Measurements from ENCODE around the gene VWA3A. TPM values are rescaled to one million over a fixed set of nuclear protein-coding genes. Genes with fewer than 3 reads are reported as not detected.

The VWA3A gene
- total and polyA plus RNA-seq, 8 donors = 0.30 to 0.37 TPM; not detected in 6

DNA sequence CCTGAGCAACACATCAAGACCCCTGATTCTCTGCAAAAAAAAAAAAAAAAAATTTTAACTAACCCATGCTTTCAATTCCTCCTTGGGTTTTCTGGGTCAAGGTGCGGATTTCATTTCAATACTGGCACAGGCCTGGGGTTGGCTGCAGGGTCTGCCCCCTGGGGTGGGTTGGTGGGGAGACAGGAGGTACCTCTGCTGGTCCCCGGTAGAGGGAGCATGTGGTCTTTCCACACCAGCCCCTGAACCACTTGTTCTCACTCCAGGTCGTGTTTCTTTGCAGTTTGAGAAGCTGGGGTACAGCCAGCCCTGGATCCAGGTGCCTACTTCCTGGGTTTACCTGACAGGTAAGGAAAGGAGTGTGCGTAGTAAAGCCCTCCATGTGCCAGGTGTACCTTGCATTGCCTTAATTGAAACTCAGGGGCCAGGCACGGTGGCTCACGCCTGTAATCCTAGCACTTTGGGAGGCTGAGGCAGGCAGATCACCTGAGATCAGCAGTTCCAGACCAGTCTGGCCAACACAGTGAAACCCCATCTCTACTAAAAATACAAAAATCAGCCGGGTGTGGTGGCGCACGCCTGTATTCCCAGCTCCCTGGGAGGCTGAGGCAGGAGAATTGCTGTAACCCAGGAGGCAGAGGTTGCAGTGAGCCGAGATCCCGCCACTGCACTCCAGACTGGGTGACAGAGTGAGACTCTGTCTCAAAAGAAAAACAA is 91.7 kb downstream of the VWA3A start:
- Histone ChIP-seq H3K9me3 (no peaks in the 10 kb centered on the region), H3K4me1 (peaks cover 10 to 12% (median 10%) of the 10 kb centered on the region in 4 donors), H3K27ac (no peak overlapping the region), H3K4me3 (no peak overlapping the region), H3K36me3 (no peaks in the 10 kb centered on the region), H3K27me3 (no peaks in the 10 kb centered on the region)
- TF ChIP-seq POLR2AphosphoS5 (IDR thresholded peaks at IDR 0.05) = no peak
- TF ChIP-seq EP300 (IDR thresholded peaks at IDR 0.05) = no peak
- TF ChIP-seq, protein P1, sequence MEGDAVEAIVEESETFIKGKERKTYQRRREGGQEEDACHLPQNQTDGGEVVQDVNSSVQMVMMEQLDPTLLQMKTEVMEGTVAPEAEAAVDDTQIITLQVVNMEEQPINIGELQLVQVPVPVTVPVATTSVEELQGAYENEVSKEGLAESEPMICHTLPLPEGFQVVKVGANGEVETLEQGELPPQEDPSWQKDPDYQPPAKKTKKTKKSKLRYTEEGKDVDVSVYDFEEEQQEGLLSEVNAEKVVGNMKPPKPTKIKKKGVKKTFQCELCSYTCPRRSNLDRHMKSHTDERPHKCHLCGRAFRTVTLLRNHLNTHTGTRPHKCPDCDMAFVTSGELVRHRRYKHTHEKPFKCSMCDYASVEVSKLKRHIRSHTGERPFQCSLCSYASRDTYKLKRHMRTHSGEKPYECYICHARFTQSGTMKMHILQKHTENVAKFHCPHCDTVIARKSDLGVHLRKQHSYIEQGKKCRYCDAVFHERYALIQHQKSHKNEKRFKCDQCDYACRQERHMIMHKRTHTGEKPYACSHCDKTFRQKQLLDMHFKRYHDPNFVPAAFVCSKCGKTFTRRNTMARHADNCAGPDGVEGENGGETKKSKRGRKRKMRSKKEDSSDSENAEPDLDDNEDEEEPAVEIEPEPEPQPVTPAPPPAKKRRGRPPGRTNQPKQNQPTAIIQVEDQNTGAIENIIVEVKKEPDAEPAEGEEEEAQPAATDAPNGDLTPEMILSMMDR (IDR thresholded peaks at IDR 0.05) = no peak
- no peak for TF ChIP-seq POLR2A (IDR thresholded peaks at IDR 0.05)
- no peak for DNase-seq
- intact Hi-C loops (cut with DNase I; ENCODE audit: low total_unique reads) = loop anchor here (10.0 kb wide), 1 partner anchor 579 kb away; no protein-coding TSS in a partner anchor
- WGBS, 5 donors = 76 to 85% (median 82%) methylated on average over 11 of the region's 11 CpGs

DNA sequence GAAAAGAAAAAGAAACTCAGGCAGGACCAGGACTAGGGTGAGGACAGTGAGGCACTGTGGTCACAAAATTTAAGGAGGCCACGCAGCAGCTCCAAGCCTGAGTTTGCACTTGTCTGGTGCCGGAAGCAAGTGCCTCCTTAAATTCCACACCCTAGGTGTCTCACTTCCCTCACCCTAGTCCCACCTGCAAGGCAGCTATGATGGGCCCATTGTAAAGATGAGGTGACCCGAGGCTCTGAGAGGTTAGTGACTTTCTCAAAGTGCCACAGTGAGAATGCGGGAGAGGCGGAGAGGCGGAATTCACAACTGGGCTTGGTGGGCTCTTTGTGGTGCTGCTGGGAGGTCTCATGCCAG is 92.3 kb downstream of the VWA3A start:
- no peak for DNase-seq
- Histone ChIP-seq H3K9me3 (no peaks in the 10 kb centered on the region), H3K27me3 (no peaks in the 10 kb centered on the region), H3K27ac (no peak overlapping the region), H3K4me1 (peaks cover 15 to 17% (median 16%) of the 10 kb centered on the region in 4 donors), H3K36me3 (no peaks in the 10 kb centered on the region), H3K4me3 (no peak overlapping the region)
- WGBS, 5 donors = 85 to 92% (median 88%) methylated on average over 6 of the region's 6 CpGs
- intact Hi-C loops (cut with DNase I; ENCODE audit: low total_unique reads) = loop anchor here (10.0 kb wide), 1 partner anchor 580 kb away; no protein-coding TSS in a partner anchor
- TF ChIP-seq EP300 (IDR thresholded peaks at IDR 0.05) = no peak

DNA sequence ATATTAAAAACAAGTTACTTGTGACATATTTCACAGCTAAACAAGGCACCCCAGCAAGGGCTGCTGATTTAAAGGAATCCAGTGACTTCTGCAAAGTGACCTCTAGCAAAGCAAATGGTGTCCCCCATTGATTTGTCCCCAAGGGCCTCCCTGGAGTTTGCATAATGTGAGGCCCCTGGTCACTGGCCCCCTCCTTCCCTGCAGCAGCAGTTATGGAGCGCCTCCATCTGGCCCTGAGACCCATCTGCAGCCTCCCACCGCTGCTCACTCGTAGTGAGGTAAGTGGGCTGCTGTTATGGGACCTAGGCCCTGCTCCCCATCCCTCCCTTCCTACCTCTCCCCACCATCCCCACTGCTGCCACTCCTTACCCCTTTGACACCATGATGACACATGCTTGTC is 94.2 kb downstream of the VWA3A start:
- H3K4me1 ChIP-seq = peaks cover 21 to 24% (median 23%) of the 10 kb centered on the region in 4 donors
- H3K9me3 ChIP-seq = no peaks in the 10 kb centered on the region
- TF ChIP-seq POLR2A (IDR thresholded peaks at IDR 0.05) (no peak), EP300 (IDR thresholded peaks at IDR 0.05) (no peak), POLR2AphosphoS5 (IDR thresholded peaks at IDR 0.05) (no peak)
- TF ChIP-seq, protein P1 (IDR thresholded peaks at IDR 0.05) = no peak
- DNase-seq = no peak
- 79 to 92% (median 81%) methylated on average over 3 of the region's 3 CpGs for WGBS, 5 donors
- H3K27ac ChIP-seq = no peak overlapping the region
- no peak overlapping the region for H3K4me3 ChIP-seq
- no peaks in the 10 kb centered on the region for H3K27me3 ChIP-seq
- intact Hi-C loops (cut with DNase I; ENCODE audit: low total_unique reads) = loop anchor here (5.0 to 10.0 kb wide), 2 partner anchors 189 to 582 kb away; no protein-coding TSS in a partner anchor
- H3K36me3 ChIP-seq = no peaks in the 10 kb centered on the region

DNA sequence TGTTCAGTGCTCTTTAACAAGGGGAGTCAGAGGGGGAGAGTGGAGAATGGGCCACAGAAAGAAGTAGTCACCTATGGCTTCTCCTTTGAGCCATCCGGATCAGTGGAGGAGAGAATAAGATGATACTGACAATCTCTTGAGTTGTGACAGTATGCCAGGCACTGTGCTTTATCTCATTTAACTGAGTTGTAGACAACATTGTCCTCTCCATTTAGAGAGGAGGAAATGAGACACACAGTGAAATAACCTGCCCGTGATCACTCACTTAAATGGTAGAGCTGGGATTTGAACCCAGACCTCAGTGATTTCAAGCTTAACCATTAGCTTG is 95.9 kb downstream of the VWA3A start:
- TF ChIP-seq EP300 (IDR thresholded peaks at IDR 0.05) (no peak), POLR2AphosphoS5 (IDR thresholded peaks at IDR 0.05) (no peak), POLR2A (IDR thresholded peaks at IDR 0.05) (no peak)
- TF ChIP-seq, protein P1 (IDR thresholded peaks at IDR 0.05) = no peak
- peak overlapping the region in 4 of 5 donors; percentile 95 to 98 (median 98) for H3K27ac ChIP-seq
- no peaks in the 10 kb centered on the region for H3K27me3 ChIP-seq
- 28 to 56% (median 43%) methylated on average over 2 of the region's 2 CpGs for WGBS, 5 donors
- H3K4me1 ChIP-seq = peaks cover 35 to 41% (median 39%) of the 10 kb centered on the region in 4 donors
- no peaks in the 10 kb centered on the region for H3K9me3 ChIP-seq
- no peak overlapping the region for H3K4me3 ChIP-seq
- intact Hi-C loops (cut with DNase I; ENCODE audit: low total_unique reads) = loop anchor here (5.0 to 10.0 kb wide), 2 partner anchors 191 to 583 kb away; no protein-coding TSS in a partner anchor
- no peak for DNase-seq
- H3K36me3 ChIP-seq = no peaks in the 10 kb centered on the region

All from stomach (tissue), 9 donors.